Suprapubic skin (tissue), 4 donors: ENCODE measurements around the gene BET1L. TPM values are rescaled to one million over a fixed set of nuclear protein-coding genes. Genes with fewer than 3 reads are reported as not detected.

Source experiments
- DNase-seq, 2 donors: peaks; one replicate each; pipeline ENCODE4 v3.0.0-alpha.2; 2019; ENCODE audit warnings: low spot score in 2 of 2
- H3K27ac ChIP-seq: fragments of 200-600 bp; sonication (generic); one replicate; pipeline ENCODE4 v1.5.1; 2019
- H3K27me3 ChIP-seq: fragments of 200-600 bp; sonication (generic); one replicate; pipeline ENCODE4 v1.5.1; 2019
- H3K36me3 ChIP-seq: fragments of 200-600 bp; sonication (generic); one replicate; pipeline ENCODE4 v1.5.1; 2019
- H3K4me1 ChIP-seq: fragments of 200-600 bp; sonication (generic); one replicate; pipeline ENCODE4 v1.5.1; 2019
- H3K4me3 ChIP-seq: fragments of 200-600 bp; sonication (generic); one replicate; pipeline ENCODE4 v1.5.1; 2019; ENCODE audit warnings: mild to moderate bottlenecking
- H3K9me3 ChIP-seq: fragments of 200-600 bp; sonication (generic); one replicate; pipeline ENCODE4 v1.5.1; 2019
- CTCF ChIP-seq, 2 donors: fragments of 200-600 bp in 1 of 2; fragments of 450-650 bp in 1 of 2; sonication (generic) in 1 of 2; IDR thresholded peaks; one replicate each; pipeline ENCODE4 v1.5.1; 2016 to 2019; ENCODE audit warnings: antibody characterized with exemption in 2 of 2, mild to moderate bottlenecking in 1 of 2, moderate library complexity in 1 of 2
- EP300 ChIP-seq: sonication (generic); formaldehyde crosslinking; IDR thresholded peaks from one replicate; pipeline ENCODE4 v1.6.1; 2017; ENCODE audit warnings: antibody characterized with exemption
- POLR2A ChIP-seq, 2 donors: fragments of 450-650 bp; IDR thresholded peaks; one replicate each; pipeline ENCODE4 v1.6.1; 2017; ENCODE audit warnings: antibody characterized with exemption in 2 of 2, mild to moderate bottlenecking in 2 of 2, moderate library complexity in 2 of 2
- POLR2AphosphoS5 ChIP-seq, 3 donors: sonication (generic); formaldehyde crosslinking; IDR thresholded peaks; one replicate each; pipeline ENCODE4 v1.6.1; 2017; ENCODE audit warnings: antibody characterized with exemption in 3 of 3
- WGBS: methylation state at CpG from one replicate; pipeline ENCODE4 v1.1.5; 2018; 5-methylcytosine and 5-hydroxymethylcytosine counted together
- total RNA-seq, 4 donors: library from RNA; depleted of rRNA; stranded (reverse); fragments of >200 nt; gene quantifications; one replicate each; pipeline ENCODE4 v1.1.0, GENCODE V29; 2016

The BET1L gene
- total RNA-seq, 4 donors from 2014 or later, result 25.8 to 31.7 (median 27.9) TPM

GRCh38 chr11:235609-235996, 28.4 kb upstream of the BET1L start:
- Histone ChIP-seq H3K36me3 (peaks cover 19% of the 10 kb centered on the region), H3K4me3 (peak overlapping the region; percentile 82), H3K27me3 (no peaks in the 10 kb centered on the region), H3K27ac (peak overlapping the region; percentile 92), H3K4me1 (peaks cover 22% of the 10 kb centered on the region), H3K9me3 (no peaks in the 10 kb centered on the region)
- no peak for DNase-seq
- WGBS, result 0% methylated on average over 13 of the region's 13 CpGs
- TF ChIP-seq POLR2AphosphoS5 (IDR thresholded peaks at IDR 0.05) (no peak), POLR2A (IDR thresholded peaks at IDR 0.05) (no peak), CTCF (IDR thresholded peaks at IDR 0.05) (no peak), EP300 (no peak)

GRCh38 chr11:235180-235579, 28.0 kb upstream of the BET1L start:
- H3K4me3 ChIP-seq, result peak overlapping the region; percentile 82
- H3K27ac ChIP-seq, result no peak overlapping the region
- no peaks in the 10 kb centered on the region for H3K9me3 ChIP-seq
- WGBS, result 79% methylated on average over 8 of the region's 8 CpGs
- no peaks in the 10 kb centered on the region for H3K27me3 ChIP-seq
- peaks cover 19% of the 10 kb centered on the region for H3K36me3 ChIP-seq
- peaks cover 22% of the 10 kb centered on the region for H3K4me1 ChIP-seq
- peak in 1 of 2 donors; percentile 53 for DNase-seq
- TF ChIP-seq POLR2AphosphoS5 (IDR thresholded peaks at IDR 0.05) (no peak), POLR2A (IDR thresholded peaks at IDR 0.05) (no peak), CTCF (IDR thresholded peaks at IDR 0.05) (no peak), EP300 (no peak)

GRCh38 chr11:232783-233565, 25.8 kb upstream of the BET1L start:
- H3K4me1 ChIP-seq, result peaks cover 17% of the 10 kb centered on the region
- H3K27ac ChIP-seq, result no peak overlapping the region
- H3K36me3 ChIP-seq, result peaks cover 15% of the 10 kb centered on the region
- no peaks in the 10 kb centered on the region for H3K27me3 ChIP-seq
- H3K9me3 ChIP-seq, result no peaks in the 10 kb centered on the region
- TF ChIP-seq POLR2AphosphoS5 (IDR thresholded peaks at IDR 0.05) (no peak), CTCF (IDR thresholded peaks at IDR 0.05) (no peak), POLR2A (IDR thresholded peaks at IDR 0.05) (no peak), EP300 (no peak)
- DNase-seq, result peak in 1 of 2 donors; percentile 33
- 86% methylated on average over 20 of the region's 20 CpGs for WGBS
- H3K4me3 ChIP-seq, result no peak overlapping the region

- Histone ChIP-seq H3K27me3 (no peaks in the 10 kb centered on the region), H3K4me3 (no peak overlapping the region), H3K9me3 (no peaks in the 10 kb centered on the region), H3K36me3 (peaks cover 15% of the 10 kb centered on the region), H3K27ac (no peak overlapping the region), H3K4me1 (peaks cover 7% of the 10 kb centered on the region)
- TF ChIP-seq POLR2A (IDR thresholded peaks at IDR 0.05) (no peak), EP300 (no peak), POLR2AphosphoS5 (IDR thresholded peaks at IDR 0.05) (no peak)
- no peak for DNase-seq
- 92% methylated on average over 10 of the region's 10 CpGs for WGBS
Measured at GRCh38 chr11:230431-230830, 23.2 kb upstream of the BET1L start.

GRCh38 chr11:227824-228379, 20.7 kb upstream of the BET1L start:
- no peak overlapping the region for H3K27ac ChIP-seq
- WGBS, result 86% methylated on average over 6 of the region's 6 CpGs
- peaks cover 15% of the 10 kb centered on the region for H3K36me3 ChIP-seq

More at GRCh38 chr11:227824-228379, 20.7 kb upstream of the BET1L start:
- Histone ChIP-seq H3K4me3 (no peak overlapping the region), H3K27me3 (no peaks in the 10 kb centered on the region), H3K9me3 (no peaks in the 10 kb centered on the region), H3K4me1 (no peaks in the 10 kb centered on the region)
- TF ChIP-seq POLR2A (IDR thresholded peaks at IDR 0.05), result no peak
- no peak for TF ChIP-seq CTCF (IDR thresholded peaks at IDR 0.05)
- TF ChIP-seq POLR2AphosphoS5 (IDR thresholded peaks at IDR 0.05), result no peak
- TF ChIP-seq EP300, result no peak
- DNase-seq, result no peak
